ENCODE results near the gene MEAF6. TPM values are rescaled to one million over a fixed set of nuclear protein-coding genes. Genes with fewer than 3 reads are reported as not detected.
A peak's percentile ranks its signal among the peaks of the same experiment; 100 is the strongest.
"Not testable (repeated sequence)": the region's sequence is repeated elsewhere in the genome, so short reads cannot be mapped to it uniquely, and the experiment has no call there.

The MEAF6 gene
- total and polyA plus RNA-seq, 2 of the 4 experiments (the other 2 are of a cell fraction), result 36.2 to 40.7 TPM

DNA sequence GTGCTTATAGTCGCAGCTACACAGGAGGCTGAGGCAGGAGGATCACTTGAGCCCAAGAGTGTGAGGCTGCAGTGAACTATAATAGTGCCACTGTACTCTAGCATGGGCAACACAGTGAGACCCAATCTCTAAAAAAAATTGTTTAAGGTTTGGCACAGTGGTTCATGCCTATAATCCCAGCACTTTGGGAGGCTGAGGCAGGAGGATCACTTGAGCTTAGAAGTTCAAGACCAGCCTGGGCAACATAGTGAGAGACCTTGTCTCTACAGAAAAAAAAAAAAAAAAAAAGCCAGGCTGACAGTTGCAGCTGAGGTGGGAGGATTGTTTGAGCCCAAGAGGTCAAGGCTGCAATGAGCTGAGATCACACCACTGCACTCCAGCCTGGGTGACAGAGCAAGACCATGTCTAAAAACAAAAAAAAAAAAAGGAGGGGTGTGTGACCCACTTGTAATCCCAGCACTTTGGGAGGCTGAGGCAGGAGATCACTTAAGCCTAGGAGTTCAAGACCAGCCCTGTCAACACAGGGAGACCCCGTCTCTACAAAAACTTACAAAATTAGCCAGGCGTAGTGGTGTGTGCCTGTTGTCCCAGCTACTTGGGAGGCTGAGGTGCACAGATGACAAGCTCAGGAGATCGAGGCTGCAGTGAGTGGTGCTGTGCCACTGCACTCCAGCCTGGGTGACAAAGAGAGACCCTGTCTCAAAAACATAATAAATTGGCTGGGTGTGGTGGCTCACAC is 18.0 kb upstream of the MEAF6 start:
- H3K27me3 ChIP-seq (ENCODE audit: control insufficient read depth, insufficient read depth, low read length); DNase-seq; H2AK9ac ChIP-seq (replicated peaks; ENCODE audit: low read depth, low read length, poor library complexity); H3K36me3 ChIP-seq (ENCODE audit: control insufficient read depth, insufficient read depth, low read length); H2AFZ ChIP-seq (replicated peaks; ENCODE audit: low read length, poor library complexity); H4K91ac ChIP-seq (ENCODE audit: insufficient read depth, low read depth, low read length); H3K14ac ChIP-seq (replicated peaks; ENCODE audit: low read depth, low read length); H3K4me1 ChIP-seq (ENCODE audit: control insufficient read depth, insufficient read depth, low read length); H2BK15ac ChIP-seq (ENCODE audit: low read depth, low read length); intact Hi-C loops (cut with micrococcal nuclease); H3K4me2 ChIP-seq (ENCODE audit: low read depth, low read length); H4K8ac ChIP-seq (ENCODE audit: low read depth in 2 of 2, low read length in 2 of 2); ATAC-seq (ENCODE audit: low read depth); H2BK120ac ChIP-seq (ENCODE audit: low read depth, low read length); H3K18ac ChIP-seq (ENCODE audit: low read depth, low read length); H3K9me3 ChIP-seq (ENCODE audit: control insufficient read depth, insufficient read depth, low read length); H3K4me3 ChIP-seq (ENCODE audit: insufficient read depth, low read depth, low read length); CTCF ChIA-PET; H3K56ac ChIP-seq (ENCODE audit: extremely low read depth, insufficient read depth, low read length); H2BK5ac ChIP-seq (ENCODE audit: low read depth, low read length, poor library complexity, severe bottlenecking); H4K5ac ChIP-seq (ENCODE audit: low read depth, low read length); H3K4ac ChIP-seq (ENCODE audit: low read depth, low read length); H3K9ac ChIP-seq (ENCODE audit: low read depth, low read length); H3K27ac ChIP-seq (ENCODE audit: insufficient read depth, low read length); H3K23ac ChIP-seq (ENCODE audit: low read depth, low read length); BruUV-seq (replicated peaks); POLR2A ChIA-PET (ENCODE audit: unreplicated experiment); H2BK20ac ChIP-seq (ENCODE audit: low read depth, low read length); dilution Hi-C loops (cut with HindIII; ENCODE audit: low sequenced_read_pairs, unreplicated experiment); in situ Hi-C loops (cut with MboI; ENCODE audit: low sequenced_read_pairs): not testable (repeated sequence)
- Histone ChIP-seq H2AK5ac (ENCODE audit: low read depth, low read length) (0 out of 2 replicates have a peak overlapping the region, but pooled peaks have one; percentile 37), H4K20me1 (ENCODE audit: insufficient read depth, low read length) (peaks cover 16% of the 10 kb centered on the region; the same call in 1 of the 2 replicates), H3K9me1 (ENCODE audit: insufficient read depth, low read length) (peaks cover 14% of the 10 kb centered on the region), H3K79me1 (ENCODE audit: low read depth in 1 of 2, low read length in 2 of 2) (peaks cover 17 to 29% of the 10 kb centered on the region in 2 experiments)
- no CpG with 5 or more reads among the region's 4 CpGs for WGBS, 2 experiments (ENCODE audit: extremely low coverage in 2 of 2, insufficient read length in 1 of 2)

DNA sequence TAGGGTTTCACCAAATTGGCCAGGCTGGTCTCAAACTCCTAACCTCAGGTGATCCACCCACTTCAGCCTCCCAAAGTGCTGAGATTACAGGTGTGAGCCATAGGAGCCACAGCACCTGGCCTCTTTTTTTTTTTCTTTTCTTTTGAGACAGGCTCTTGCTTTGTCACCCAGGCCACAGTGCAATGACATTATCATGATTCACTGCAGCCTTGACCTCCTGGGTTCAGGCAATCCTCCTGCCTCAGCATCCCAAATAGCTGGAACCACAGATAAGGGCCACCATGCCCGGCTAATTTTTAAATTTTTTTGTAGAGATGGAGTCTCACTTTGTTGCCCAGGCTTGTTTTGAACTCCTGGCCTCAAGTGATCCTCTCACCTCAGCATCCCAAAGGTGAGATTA is 15.3 kb upstream of the MEAF6 start:
- dilution Hi-C loops (cut with HindIII; ENCODE audit: low sequenced_read_pairs, unreplicated experiment); ATAC-seq (ENCODE audit: low read depth); H3K56ac ChIP-seq (ENCODE audit: extremely low read depth, insufficient read depth, low read length); H3K36me3 ChIP-seq (ENCODE audit: control insufficient read depth, insufficient read depth, low read length); H2BK15ac ChIP-seq (ENCODE audit: low read depth, low read length); H3K9me3 ChIP-seq (ENCODE audit: control insufficient read depth, insufficient read depth, low read length); H3K18ac ChIP-seq (ENCODE audit: low read depth, low read length); H3K27me3 ChIP-seq (ENCODE audit: control insufficient read depth, insufficient read depth, low read length); H4K91ac ChIP-seq (ENCODE audit: insufficient read depth, low read depth, low read length); H2BK120ac ChIP-seq (ENCODE audit: low read depth, low read length); H2AK9ac ChIP-seq (replicated peaks; ENCODE audit: low read depth, low read length, poor library complexity); H2AK5ac ChIP-seq (ENCODE audit: low read depth, low read length); H4K5ac ChIP-seq (ENCODE audit: low read depth, low read length); BruUV-seq (replicated peaks); H2BK20ac ChIP-seq (ENCODE audit: low read depth, low read length); H3K14ac ChIP-seq (replicated peaks; ENCODE audit: low read depth, low read length); POLR2A ChIA-PET (ENCODE audit: unreplicated experiment); H3K23ac ChIP-seq (ENCODE audit: low read depth, low read length); DNase-seq; H3K4me3 ChIP-seq (ENCODE audit: insufficient read depth, low read depth, low read length); H4K20me1 ChIP-seq (ENCODE audit: insufficient read depth, low read length); in situ Hi-C loops (cut with MboI; ENCODE audit: low sequenced_read_pairs); H3K4ac ChIP-seq (ENCODE audit: low read depth, low read length); H2AFZ ChIP-seq (replicated peaks; ENCODE audit: low read length, poor library complexity); intact Hi-C loops (cut with micrococcal nuclease); H3K4me1 ChIP-seq (ENCODE audit: control insufficient read depth, insufficient read depth, low read length); H3K9ac ChIP-seq (ENCODE audit: low read depth, low read length); H2BK5ac ChIP-seq (ENCODE audit: low read depth, low read length, poor library complexity, severe bottlenecking); H3K27ac ChIP-seq (ENCODE audit: insufficient read depth, low read length); H4K8ac ChIP-seq (ENCODE audit: low read depth in 2 of 2, low read length in 2 of 2); H3K4me2 ChIP-seq (ENCODE audit: low read depth, low read length): not testable (repeated sequence)
- H3K79me1 ChIP-seq (ENCODE audit: low read depth in 1 of 2, low read length in 2 of 2), result peaks cover 8 to 16% of the 10 kb centered on the region in 2 experiments
- peaks cover 13% of the 10 kb centered on the region for H3K9me1 ChIP-seq (ENCODE audit: insufficient read depth, low read length)
- no CpG with 5 or more reads among the region's 1 CpG for WGBS, 2 experiments (ENCODE audit: extremely low coverage in 2 of 2, insufficient read length in 1 of 2)
- CTCF ChIA-PET, result interaction anchor here (0.6 kb wide), 1 partner anchor 388 kb away, joined by 5 read pairs; no protein-coding TSS in a partner anchor
